ENCODE data around the gene SERTAD4. TPM values are rescaled to one million over a fixed set of nuclear protein-coding genes. Genes with fewer than 3 reads are reported as not detected.
"Not testable (repeated sequence)": the region's sequence is repeated elsewhere in the genome, so short reads cannot be mapped to it uniquely, and the experiment has no call there.

Gene SERTAD4
- 10 to 100 TPM in 1 of 4 donors, 1 to 10 TPM in 3; 4.1 to 21.7 (median 4.6) TPM for polyA plus RNA-seq (ENCODE audit: insufficient read length in 4 of 4)

DNA sequence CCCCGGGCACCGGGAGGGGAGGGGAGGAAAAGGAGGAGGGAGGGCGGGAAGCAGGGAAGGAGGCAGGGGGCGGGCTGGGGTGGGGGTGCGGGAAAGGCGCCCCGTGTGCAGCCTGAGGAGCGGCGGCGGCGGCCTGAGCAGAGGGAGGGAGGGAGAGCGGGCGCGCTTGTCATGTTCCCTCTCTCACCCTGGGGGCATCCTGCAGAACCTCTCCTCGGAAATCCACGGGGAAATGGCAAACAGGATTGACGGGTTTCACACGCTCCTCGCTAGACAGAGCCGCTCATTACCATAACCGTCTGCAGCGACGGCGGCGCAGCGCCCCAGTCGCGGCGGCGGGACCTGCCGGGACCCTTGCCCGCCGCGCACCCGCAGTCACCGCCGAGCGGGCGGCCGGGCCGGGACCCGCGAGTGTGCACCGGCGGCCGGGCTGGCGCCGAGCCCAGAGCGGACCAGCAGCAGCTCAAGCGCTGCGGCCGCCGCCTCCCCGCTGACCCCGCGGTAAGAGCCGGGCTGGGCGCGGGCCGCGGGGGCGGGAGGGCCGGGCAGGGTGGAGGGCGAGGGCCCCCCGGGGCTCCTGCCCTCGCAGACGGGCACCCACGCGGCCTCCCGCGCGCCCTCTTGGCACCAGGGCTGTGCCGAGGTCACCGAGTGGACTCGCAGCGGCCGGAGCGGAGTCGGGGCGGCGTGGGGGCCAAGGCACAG is at the start of gene SERTAD4:
Gene SERTAD4, plus strand, starts transcription at position 286 of the 705 bp plus-strand sequence. CDS start 5,165 bp downstream, outside the sequence.
- DNase-seq (ENCODE audit: low read depth in 4 of 4, low spot score in 3 of 4), result peak in 1 of 4 donors; percentile 36

DNA sequence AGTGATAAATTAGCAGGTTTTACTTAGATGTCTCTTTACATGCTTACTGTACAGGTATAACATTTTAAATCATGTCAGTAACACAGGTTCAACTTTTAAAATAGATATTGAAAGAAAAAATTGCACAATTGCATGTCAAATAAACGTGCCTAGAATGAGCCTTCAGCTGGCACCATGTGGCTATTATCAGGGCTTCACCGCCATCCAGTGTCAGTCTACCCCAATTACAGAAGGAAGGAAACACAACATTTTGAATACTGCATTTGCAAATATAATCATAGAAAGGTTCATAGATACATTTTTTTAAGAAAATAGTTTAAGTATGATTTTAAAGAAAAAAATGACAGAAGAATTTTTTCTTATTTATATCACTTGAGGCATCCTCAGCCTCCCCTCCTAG is 47.5 kb upstream of the SERTAD4 start:
- DNase-seq (ENCODE audit: low read depth in 4 of 4, low spot score in 3 of 4), result no peak

DNA sequence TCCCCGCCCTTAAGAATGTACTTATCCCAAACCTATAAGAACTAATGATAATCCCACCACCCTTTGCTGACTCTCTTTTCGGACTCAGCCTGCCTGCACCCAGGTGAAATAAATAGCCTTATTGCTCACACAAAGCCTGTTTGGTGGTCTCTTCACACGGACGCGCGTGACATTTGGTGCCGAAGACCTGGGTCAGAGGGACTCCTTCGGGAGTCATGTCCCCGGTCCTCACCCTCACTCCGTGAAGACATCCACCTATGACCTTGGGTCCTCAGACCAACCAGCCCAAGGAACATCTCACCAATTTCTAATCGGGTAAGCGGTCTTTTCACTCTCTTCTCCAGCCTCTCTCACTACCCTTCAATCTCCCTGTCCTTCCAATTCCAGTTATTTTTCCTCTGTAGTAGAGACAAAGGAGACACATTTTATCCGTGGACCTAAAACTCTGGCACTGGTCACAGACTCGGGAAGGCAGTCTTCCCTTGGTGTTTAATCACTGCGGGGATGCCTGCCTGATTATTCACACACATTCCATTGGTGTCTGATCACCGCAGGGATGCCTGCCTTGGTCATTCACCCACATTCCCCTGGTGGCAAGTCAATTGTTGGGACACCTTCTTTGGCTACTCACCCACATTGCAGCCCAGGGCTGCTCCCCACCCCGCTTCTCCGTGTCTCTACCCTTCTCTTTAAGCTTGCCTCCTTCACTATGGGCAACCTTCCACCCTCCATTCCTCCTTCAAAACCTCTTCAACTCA is 44.6 kb upstream of the SERTAD4 start:
- DNase-seq (ENCODE audit: low read depth in 4 of 4, low spot score in 3 of 4), result not testable (repeated sequence)

DNA sequence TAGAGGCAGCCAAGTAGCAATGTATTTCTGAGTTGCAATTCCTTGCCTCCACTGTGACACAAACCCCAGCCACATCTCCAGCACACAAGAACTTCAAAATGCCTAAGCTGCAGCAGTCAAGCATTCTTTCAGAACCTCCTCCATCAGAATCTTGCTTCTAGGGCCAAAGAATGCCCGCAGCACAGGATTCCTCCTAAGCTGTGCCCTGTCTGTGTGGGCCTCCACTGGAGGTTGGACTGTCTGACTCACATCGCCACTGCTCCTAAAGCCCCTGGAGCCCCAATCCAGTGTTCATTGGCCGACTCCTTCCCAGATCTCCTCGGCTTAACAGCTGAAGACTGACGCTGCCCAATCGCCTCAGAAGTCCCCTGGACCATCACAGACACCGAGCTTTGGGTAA is 43.2 kb upstream of the SERTAD4 start:
- DNase-seq (ENCODE audit: low read depth in 4 of 4, low spot score in 3 of 4), result no peak

DNA sequence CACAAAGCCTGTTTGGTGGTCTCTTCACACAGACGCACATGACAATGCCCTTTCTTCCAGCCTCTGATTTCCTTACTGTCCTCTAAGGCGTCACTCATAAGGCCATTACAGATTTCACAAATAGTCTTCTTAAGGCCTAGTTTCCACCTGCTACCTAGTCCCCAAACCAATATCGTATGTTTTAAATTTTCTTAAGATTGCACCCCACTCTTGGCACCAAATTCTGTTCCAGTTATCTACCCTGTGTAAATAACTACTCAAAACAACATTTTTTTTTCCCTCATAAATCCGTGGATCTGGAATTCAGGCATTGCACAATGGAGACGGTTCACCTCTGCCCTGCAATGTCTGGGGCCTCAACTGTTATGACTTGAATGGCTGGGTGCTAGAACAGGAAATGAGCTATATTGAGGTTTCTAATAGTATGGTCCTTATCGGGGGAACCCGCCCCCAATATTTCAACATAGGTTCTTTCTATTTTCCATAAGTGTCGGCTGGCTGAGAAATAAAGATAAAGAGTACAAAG is 36.9 kb upstream of the SERTAD4 start:
- DNase-seq (ENCODE audit: low read depth in 4 of 4, low spot score in 3 of 4), result no peak

DNA sequence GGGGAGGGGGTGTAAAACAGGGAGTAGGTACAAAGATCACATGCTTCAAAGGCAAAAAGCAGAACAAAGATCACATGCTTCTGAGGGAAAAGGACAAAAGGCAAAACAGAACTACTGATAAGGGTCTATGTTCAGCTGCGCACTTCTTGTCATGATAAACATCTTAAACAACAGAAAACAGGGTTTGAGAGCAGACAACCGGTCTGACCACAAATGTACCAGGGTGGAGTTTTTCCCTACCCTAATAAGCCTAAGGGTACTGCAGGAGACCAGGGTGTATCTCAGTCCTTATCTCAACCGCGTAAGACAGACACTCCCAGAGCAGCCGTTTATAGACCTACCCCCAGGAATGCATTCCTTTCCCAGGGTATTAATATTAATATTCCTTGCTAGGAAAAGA is 36.3 kb upstream of the SERTAD4 start:
- not testable (repeated sequence) for DNase-seq (ENCODE audit: low read depth in 4 of 4, low spot score in 3 of 4)

DNA sequence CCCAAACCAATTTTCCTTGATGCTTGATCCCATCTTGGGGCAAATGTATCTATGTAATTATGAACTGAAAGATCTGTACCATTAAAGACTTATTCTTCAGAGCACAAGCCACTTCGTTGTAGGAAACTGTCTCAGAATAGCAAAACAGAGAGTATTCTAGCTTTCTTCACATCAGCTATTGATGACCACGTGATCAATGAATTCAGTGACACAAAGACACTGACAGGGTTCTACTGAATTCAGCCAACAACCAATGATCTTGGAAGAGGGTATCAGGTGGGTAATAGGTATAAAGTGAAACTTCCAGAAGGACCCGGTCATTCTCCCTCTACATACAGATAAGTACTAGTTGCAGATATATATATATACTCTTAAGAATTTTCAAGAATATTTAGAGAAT is 33.8 kb upstream of the SERTAD4 start:
- no peak for DNase-seq (ENCODE audit: low read depth in 4 of 4, low spot score in 3 of 4)

DNA sequence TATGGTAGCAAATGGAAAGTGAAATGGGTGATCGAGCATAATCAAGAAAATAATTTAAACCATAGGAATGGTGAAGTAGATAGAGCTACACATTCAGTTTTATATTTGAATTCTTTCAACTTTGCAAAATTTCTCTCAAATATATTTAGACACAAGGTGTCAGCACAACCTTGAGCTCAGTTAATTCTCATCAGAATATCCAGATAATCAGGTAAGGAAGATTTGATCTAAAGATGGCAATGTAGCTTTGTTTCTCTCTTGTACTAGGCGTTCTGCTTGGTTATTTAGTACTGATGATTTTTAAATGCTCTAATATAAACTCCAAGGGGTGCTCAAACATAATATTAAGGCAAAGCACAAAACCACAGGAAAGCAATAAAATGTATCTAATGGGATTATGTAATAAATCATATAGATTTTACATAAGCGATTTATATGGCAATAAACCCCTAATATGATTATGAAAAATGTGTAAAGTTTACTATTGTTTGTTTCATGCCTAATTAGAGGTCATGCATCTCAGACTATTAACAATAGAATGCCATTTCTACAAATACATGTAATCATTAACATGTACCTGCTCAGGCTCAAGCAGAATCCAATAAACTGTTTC is 32.4 kb upstream of the SERTAD4 start:
- no peak for DNase-seq (ENCODE audit: low read depth in 4 of 4, low spot score in 3 of 4)

DNA sequence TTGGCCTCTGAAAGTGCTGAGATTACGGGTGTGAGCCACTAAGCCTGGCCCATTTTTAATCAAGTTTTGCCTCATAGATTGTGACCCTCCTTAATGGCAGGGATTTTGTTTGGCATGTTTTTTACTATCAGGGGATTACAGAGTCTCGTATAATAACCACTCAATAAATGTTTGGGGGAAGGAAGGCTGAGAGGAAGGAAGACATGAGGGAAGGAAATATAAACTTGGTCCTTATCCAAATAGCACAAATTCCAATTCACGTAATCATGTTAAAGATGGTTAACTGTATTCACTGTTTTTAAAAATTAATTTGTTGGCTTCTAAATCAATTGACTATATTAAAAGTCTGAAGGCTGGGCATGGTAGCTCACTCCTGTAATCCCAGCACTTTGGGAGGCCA is 30.9 kb upstream of the SERTAD4 start:
- no peak for DNase-seq (ENCODE audit: low read depth in 4 of 4, low spot score in 3 of 4)

DNA sequence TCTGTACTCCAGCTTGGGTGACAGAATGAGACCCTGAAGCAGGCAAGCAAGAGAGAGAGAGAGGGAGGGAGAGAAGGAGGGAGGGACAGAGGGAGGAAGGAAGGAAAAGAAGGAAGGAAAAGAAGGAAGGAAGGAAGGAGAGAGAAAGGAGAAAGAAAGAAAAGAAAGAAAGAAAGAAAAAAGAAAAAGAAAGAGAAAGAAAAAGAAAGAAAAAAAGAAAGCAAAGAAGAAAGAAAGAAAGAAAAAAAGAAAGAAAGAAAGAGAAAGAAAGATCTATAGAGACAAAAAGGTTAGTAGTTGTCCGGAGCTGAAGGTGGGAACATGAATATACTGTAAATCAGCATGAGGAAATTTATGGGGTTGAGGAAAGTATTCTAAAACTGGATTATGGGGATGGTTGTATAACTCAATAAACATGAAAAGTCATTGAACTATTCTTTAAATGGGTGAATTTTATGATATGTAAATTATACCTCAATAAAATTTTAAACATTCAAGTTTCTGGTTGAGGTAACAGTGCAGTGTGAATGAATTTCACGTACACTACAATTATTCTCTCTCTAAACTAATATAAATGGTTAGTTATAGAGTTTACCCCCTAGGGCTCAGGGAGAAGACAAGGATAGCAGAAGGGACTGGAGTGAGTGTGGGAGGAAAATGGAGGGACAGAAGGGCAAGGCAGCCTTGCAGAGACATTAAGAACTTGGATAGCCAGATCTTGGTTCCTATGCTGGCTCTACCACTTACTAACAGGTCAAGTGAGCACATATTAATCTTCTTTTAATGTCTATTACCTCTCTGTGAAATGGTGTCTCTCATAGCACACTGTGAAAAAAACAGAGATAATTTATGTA is 24.8 kb upstream of the SERTAD4 start:
- no peak for DNase-seq (ENCODE audit: low read depth in 4 of 4, low spot score in 3 of 4)

DNA sequence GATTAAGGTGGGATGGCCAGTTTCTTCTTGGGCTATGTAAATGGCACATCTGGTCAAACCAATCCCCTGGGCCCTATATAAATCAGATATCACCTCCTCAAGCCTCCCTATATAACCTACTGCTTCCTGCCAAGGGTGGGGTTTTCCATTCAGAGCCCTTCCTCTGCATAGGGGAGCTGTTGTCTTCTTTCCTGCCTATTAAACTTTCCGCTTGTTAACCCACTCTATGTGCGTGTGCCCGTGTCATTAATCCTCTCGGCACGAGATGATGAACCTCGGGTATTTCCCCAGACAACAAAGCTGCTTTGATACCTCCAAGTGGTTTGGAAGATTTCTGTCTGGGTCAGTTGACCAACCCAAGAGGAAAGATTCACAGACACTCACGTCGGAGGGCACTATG is 19.3 kb upstream of the SERTAD4 start:
- DNase-seq (ENCODE audit: low read depth in 4 of 4, low spot score in 3 of 4), result no peak

DNA sequence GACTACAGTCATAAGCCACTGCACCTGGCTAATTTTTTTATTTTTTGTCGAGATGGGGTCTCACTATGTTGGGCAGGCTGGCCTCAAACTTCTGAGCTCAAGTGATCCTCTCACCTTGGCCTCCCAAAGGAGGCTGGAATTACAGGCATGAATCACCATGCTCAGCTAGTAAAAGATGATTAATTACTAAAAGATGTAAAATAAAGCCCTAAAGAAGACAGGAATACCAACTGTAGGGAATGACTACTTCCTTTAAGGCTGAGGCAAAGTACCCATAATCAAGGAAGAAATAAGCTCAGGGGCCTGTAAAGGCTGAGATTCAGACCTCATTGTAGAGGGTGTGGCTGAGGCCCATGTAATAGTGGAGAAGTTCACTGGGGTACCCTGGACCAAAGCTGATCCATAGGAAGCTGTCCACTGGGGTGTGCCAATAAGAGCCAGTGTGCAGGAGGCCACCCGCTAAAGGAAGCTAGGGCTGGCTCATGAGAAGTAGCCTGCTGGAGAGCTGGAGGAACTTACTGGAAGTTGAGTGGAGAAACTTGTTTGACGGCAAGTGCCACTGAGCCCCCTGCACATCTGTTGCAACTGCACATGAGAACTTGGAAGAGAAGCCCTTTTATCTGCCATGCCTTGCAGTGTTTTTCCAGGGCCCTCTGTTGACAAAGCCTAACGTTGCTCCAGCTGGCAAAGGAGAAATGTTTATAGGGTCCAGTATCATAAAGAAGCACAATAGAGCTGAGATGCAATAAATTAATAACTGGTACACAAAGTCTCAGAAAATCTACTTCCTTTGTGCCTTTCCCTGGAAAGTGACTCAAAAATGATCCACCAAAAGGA is 17.8 kb upstream of the SERTAD4 start:
- no peak for DNase-seq (ENCODE audit: low read depth in 4 of 4, low spot score in 3 of 4)

DNA sequence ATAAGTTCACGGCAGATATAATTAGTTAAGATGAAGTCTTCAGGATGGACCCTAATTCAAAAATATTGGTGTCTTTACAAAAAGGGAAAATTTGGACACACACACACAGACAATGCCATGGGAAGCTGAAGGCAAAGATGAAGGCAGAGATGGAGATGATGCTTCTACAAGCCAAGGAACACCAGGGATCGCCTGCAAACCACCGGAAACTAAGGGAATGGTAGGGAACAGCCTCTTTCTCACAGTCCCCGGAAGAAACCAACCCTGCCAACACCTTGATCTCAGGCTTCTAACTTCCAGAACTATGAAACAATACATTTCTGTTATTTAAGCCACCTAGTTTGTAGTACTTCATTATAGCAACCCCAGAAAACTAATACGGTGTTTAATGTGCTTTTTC is 15.1 kb upstream of the SERTAD4 start:
- DNase-seq (ENCODE audit: low read depth in 4 of 4, low spot score in 3 of 4), result no peak

DNA sequence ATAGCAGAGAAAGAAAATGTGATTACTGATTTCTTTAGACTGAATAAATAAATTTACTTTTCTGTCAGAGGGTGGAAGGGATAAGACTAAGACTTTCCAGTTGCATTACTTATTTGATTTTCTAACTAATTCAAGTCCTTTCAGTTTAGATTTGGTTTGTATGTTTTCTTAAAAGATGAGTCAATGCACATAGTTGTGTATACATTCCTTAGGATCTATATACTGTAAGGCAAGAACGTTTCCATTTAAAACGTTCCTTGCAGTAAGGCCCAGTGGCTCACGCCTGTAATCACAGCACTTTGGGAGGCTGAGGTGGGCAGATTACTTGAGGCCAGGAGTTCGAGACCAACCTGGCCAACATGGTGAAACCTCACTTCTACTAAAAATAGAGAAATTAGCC is 14.5 kb upstream of the SERTAD4 start:
- no peak for DNase-seq (ENCODE audit: low read depth in 4 of 4, low spot score in 3 of 4)

DNA sequence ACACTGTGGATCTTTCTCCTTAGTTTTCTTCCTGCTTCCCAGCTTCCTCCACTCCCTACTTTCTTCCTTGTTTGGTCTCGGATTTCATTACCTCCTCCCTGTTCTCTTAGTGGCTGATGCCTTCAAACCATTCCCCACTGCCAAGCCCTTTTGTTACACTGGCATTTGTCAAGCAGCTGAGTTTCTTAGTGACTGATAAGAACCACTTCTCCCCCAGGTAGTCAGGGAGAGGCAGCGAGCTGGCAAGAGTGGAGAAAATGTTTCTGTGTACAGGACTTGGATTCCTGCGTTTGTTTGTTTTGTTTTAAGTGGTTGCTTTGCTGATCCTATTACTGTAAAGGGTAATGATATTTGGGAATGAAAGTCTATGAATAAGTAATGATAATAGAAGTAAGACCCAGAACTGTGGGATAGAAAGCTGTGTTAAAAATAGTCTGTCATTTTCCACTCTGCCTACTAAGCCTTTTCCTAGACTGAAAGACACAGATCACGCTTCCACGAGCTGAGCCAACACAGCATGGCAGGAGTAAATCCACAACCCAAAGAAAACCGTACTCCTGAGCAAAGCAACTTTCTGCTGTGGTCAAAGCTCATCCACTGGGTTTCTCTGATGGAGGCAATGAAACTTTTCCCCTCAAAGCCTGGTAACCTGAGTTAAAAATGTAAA is 10.1 kb upstream of the SERTAD4 start:
- peak in 1 of 4 donors; percentile 18 for DNase-seq (ENCODE audit: low read depth in 4 of 4, low spot score in 3 of 4)

DNA sequence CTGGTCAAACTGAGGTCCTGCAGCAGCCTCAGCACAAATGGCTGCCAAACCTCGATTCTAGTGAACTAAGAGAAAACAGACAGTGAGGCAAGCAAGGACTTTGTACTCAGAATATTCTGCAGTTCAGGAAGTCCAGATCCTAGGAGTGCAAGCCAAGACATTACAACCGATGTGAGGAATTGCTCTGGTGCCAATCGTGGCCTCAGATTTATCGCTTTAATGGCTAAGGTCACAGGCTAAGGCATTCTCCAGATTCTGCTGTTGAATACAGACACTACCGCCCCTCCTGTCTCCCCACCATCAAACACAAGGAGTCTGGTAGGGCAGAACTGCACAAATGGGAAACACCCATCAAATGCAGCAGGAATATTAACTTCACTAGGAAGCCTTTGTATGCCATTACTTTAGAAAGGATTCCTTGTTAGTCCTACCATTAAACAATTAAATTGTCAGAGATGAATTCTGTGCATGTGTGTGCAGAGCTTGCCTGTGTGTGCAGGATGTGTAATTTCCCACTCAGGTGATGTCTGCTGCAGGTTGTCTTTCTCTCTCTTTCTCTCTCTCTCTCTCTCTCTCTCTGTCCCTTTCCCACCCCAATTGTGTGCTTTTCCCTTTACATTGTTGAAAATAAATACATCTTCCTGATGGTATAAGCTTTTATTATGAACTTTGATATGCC is 9.2 kb upstream of the SERTAD4 start:
- no peak for DNase-seq (ENCODE audit: low read depth in 4 of 4, low spot score in 3 of 4)

DNA sequence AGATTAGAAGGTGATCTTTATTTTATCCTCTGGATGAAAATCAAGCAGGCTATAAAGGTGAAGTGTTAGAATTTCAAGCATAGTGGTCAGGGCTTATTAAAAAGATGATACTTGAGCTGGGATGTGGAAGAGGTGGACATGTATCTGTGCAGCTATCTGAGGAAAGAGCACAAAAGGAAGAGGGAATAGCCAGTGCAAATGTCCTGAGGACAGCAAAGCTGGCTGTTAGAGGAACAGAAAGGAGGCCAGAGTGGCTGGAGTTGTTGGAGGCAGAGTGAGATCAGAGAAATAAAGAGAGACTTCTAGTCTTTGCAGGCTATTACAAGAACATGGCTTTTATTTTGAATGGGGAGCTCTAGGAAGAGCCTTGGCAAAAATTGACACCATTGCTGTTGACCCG is 4.4 kb upstream of the SERTAD4 start:
- DNase-seq (ENCODE audit: low read depth in 4 of 4, low spot score in 3 of 4), result no peak

DNA sequence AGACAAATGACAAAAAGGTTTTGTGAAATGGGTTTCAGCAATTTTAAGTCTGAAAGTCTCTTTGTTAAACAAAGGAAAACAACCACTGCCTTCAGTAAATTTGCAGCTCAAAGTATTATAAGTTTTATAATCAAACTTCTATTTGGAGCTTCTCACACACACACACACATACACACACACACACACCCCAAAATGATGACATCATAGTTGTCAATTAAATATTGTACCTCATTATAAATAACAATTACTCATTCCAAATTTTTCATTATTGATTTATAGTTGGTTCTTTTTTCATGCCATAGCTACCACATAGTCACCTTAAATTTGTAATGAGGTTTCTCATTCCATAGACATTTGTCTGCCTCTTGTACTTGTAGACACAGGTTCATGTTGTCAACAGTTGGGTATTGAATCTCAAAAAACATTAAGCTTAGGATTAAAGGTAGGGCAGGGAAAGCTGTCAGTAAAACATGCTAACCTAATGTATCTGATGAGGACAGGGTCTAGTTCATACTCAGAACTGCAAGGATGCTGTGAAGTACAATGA is 2.4 kb upstream of the SERTAD4 start:
- DNase-seq (ENCODE audit: low read depth in 4 of 4, low spot score in 3 of 4), result no peak

All from left renal pelvis (tissue), 4 donors.